IPS-11a (cell line): ENCODE measurements around the gene SDK2.

Experiments
- H3K4me3 ChIP-seq: one replicate; pipeline ENCODE4 v1.5.1; 2013; ENCODE audit warnings: low read depth, low read length, control low read depth

The SDK2 gene

GRCh38 chr17:73356561-73357170 lies 287.6 kb downstream of the SDK2 start:
- no peak overlapping the region for H3K4me3 ChIP-seq

- H3K4me3 ChIP-seq, result no peak overlapping the region
Observed at GRCh38 chr17:73354423-73355284, 289.6 kb downstream of the SDK2 start.

GRCh38 chr17:73352261-73352660 lies 292.0 kb downstream of the SDK2 start:
- H3K4me3 ChIP-seq, result no peak overlapping the region

GRCh38 chr17:73351764-73352163 lies 292.5 kb downstream of the SDK2 start:
- no peak overlapping the region for H3K4me3 ChIP-seq

- H3K4me3 ChIP-seq, result no peak overlapping the region
Observed at GRCh38 chr17:73350864-73351263, 293.4 kb downstream of the SDK2 start.

GRCh38 chr17:73349647-73350046 lies 294.6 kb downstream of the SDK2 start:
- H3K4me3 ChIP-seq, result no peak overlapping the region

GRCh38 chr17:73349138-73349537 lies 295.1 kb downstream of the SDK2 start:
- no peak overlapping the region for H3K4me3 ChIP-seq

GRCh38 chr17:73348829-73349095 lies 295.5 kb downstream of the SDK2 start:
- H3K4me3 ChIP-seq, result no peak overlapping the region

- H3K4me3 ChIP-seq, result no peak overlapping the region
Observed at GRCh38 chr17:73348018-73348828, 296.0 kb downstream of the SDK2 start.

GRCh38 chr17:73347351-73347750 lies 296.9 kb downstream of the SDK2 start:
- H3K4me3 ChIP-seq, result no peak overlapping the region

- H3K4me3 ChIP-seq, result no peak overlapping the region
Observed at GRCh38 chr17:73346501-73347162, 297.6 kb downstream of the SDK2 start.

GRCh38 chr17:73343739-73344454 lies 300.3 kb downstream of the SDK2 start:
- no peak overlapping the region for H3K4me3 ChIP-seq

- H3K4me3 ChIP-seq, result no peak overlapping the region
Observed at GRCh38 chr17:73343168-73343634, 301.0 kb downstream of the SDK2 start.

- H3K4me3 ChIP-seq, result no peak overlapping the region
Observed at GRCh38 chr17:73342541-73343167, 301.6 kb downstream of the SDK2 start.

- no peak overlapping the region for H3K4me3 ChIP-seq
Observed at GRCh38 chr17:73342050-73342522, 302.2 kb downstream of the SDK2 start.

GRCh38 chr17:73341350-73342049 lies 302.7 kb downstream of the SDK2 start:
- no peak overlapping the region for H3K4me3 ChIP-seq

- H3K4me3 ChIP-seq, result no peak overlapping the region
Observed at GRCh38 chr17:73340093-73340596, 304.1 kb downstream of the SDK2 start.

GRCh38 chr17:73338566-73339197 lies 305.6 kb downstream of the SDK2 start:
- no peak overlapping the region for H3K4me3 ChIP-seq

- H3K4me3 ChIP-seq, result no peak overlapping the region
Observed at GRCh38 chr17:73338050-73338521, 306.2 kb downstream of the SDK2 start.
